SJSA1 (cell line): ENCODE results near the gene PDE4B. TPM values are rescaled to one million over a fixed set of nuclear protein-coding genes. Genes with fewer than 3 reads are reported as not detected.

Experiments
- DNase-seq, 2 experiments: peaks; one replicate each; pipeline ENCODE4 v3.0.0-alpha.2; 2015 to 2020; ENCODE audit warnings: low spot score in 2 of 2, low read depth in 1 of 2
- H3K27ac ChIP-seq: fragments of 250-450 bp; sonication (Bioruptor Pico); 2 replicates; pipeline ENCODE4 v1.5.1; 2020; ENCODE audit warnings: mild to moderate bottlenecking, moderate library complexity
- H3K27me3 ChIP-seq: fragments of 250-450 bp; sonication (Bioruptor Pico); replicated peaks from 2 replicates; pipeline ENCODE4 v1.5.1; 2020; ENCODE audit warnings: mild to moderate bottlenecking, moderate library complexity
- H3K36me3 ChIP-seq: fragments of 250-450 bp; sonication (Bioruptor Pico); 2 replicates; pipeline ENCODE4 v1.5.1; 2020; ENCODE audit warnings: mild to moderate bottlenecking
- H3K4me1 ChIP-seq: fragments of 250-450 bp; sonication (Bioruptor Pico); replicated peaks from 2 replicates; pipeline ENCODE4 v1.6.1; 2021; ENCODE audit warnings: mild to moderate bottlenecking
- H3K4me3 ChIP-seq: fragments of 250-450 bp; sonication (Bioruptor Pico); 2 replicates; pipeline ENCODE4 v1.5.1; 2020; ENCODE audit warnings: mild to moderate bottlenecking
- H3K9me3 ChIP-seq: fragments of 250-450 bp; sonication (Bioruptor Pico); replicated peaks from 2 replicates; pipeline ENCODE4 v1.5.1; 2020; ENCODE audit warnings: mild to moderate bottlenecking
- total RNA-seq: library from RNA; depleted of rRNA; stranded (reverse); fragments of >200 nt; shearing (Covaris generic); gene quantifications from 2 replicates; pipeline ENCODE4 v1.2.3, GENCODE V29; 2014

Gene PDE4B
- total RNA-seq, 1 experiment from 2014 or later, result 12.4 TPM

DNA sequence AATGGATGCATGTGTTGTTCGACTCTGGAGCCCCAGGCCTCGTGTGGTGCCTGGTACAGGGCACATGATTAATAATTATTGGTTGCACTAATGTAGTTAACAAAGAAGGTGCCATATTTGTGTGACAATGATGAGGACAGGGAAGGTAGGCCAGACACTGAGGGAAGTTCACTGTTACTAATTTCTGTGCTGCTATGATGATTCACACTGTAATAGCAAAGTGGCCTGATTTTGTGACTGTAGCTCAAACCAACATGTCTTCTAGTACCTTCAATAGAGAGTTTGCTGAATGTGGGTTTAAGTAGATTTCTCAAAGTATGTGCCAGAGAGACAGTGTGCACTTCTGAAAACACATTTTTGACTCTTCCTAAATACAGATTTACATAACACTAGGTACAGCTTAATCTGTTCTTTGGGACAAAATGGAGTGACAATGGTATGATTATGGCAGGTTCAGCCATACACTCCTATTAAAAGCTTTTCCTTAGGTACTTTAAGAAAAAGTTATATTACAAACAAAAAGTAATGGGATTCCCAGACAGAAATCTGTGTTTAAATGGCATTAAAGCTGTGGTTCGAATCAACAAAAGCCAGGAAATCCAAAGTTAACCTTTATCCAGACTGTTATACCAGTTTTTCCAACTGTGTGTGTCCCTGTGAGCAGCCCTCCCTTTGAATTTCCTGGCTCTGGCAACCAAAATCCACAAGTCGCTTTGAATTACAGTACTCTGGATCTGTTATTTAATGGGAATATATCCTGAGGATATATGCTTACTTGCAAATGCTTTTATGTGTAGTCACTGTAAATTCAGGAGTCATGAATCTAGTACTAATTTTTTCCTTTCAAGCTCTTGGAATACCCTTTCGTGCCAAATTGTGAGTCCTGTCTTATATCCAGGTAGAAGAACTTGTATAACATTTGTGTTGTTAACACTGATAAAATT is 464.2 kb downstream of the PDE4B start:
- peaks cover 42% of the 10 kb centered on the region for H3K4me1 ChIP-seq

DNA sequence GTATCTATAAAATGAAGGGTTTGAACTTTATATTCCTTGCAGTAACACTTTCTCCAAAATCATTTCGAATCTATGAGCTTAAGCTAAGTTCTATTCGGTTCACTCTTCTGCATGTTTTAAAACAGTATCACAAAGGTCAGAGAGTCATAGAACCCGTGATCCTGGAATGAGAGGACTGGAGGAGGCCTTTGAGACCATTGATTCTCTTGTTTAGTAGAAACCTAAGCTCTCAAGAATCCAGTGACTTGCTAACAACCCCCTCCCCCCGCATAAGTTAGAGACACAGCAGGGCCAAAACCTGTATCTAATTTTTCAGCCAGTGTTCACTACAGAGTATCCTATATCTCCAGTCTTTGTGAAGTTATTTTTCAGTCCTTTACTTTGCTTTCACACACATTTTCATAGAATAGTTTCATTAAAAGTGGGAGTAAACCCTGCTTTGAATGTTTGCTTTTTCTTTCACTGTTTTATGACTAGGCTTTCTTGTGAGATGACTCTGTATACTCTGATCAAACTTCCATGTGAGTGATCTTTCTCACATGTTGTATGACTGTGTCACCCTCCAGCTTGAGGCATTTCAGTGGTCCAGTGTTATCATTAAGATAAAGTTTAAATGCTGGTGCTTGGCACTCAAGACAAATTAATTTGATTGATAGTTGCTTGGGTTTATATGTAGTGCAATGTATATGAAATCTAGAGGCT is 465.9 kb downstream of the PDE4B start:
- Histone ChIP-seq H3K4me3 (no peak overlapping the region), H3K36me3 (no peaks in the 10 kb centered on the region), H3K27me3 (no peaks in the 10 kb centered on the region), H3K4me1 (peaks cover 59% of the 10 kb centered on the region), H3K27ac (no peak overlapping the region), H3K9me3 (no peaks in the 10 kb centered on the region)
- no peak for DNase-seq

More for the DNA sequence above, 464.2 kb downstream of the PDE4B start:
- no peaks in the 10 kb centered on the region for H3K36me3 ChIP-seq
- H3K27me3 ChIP-seq, result no peaks in the 10 kb centered on the region
- no peak overlapping the region for H3K4me3 ChIP-seq
- DNase-seq, result no peak
- H3K9me3 ChIP-seq, result no peaks in the 10 kb centered on the region
- H3K27ac ChIP-seq, result peak overlapping the region; percentile 11; the same call in 1 of the 2 replicates

DNA sequence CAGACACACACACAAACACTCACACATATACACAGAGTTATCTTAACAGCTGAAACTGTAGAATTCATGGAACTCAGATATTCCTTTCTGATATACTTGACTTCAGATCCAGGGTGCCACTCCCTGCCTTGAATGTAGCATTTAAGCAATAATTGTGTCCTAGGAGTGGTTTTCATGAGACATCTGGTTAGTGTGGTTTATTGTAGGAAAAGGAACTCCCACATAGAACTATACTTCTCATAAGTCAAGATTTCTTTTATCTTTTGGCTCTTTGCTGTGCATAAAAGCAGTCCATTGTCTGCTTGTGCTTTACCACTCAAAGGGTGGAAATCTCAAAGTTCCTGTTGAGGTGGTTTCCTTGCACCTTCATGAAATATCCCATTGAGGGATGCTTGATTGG is 468.7 kb downstream of the PDE4B start:
- Histone ChIP-seq H3K9me3 (no peaks in the 10 kb centered on the region), H3K4me1 (peaks cover 81% of the 10 kb centered on the region), H3K4me3 (no peak overlapping the region), H3K27me3 (no peaks in the 10 kb centered on the region), H3K27ac (peak overlapping the region; percentile 72), H3K36me3 (no peaks in the 10 kb centered on the region)
- DNase-seq, result peak in 1 of 2 experiments; percentile 67

DNA sequence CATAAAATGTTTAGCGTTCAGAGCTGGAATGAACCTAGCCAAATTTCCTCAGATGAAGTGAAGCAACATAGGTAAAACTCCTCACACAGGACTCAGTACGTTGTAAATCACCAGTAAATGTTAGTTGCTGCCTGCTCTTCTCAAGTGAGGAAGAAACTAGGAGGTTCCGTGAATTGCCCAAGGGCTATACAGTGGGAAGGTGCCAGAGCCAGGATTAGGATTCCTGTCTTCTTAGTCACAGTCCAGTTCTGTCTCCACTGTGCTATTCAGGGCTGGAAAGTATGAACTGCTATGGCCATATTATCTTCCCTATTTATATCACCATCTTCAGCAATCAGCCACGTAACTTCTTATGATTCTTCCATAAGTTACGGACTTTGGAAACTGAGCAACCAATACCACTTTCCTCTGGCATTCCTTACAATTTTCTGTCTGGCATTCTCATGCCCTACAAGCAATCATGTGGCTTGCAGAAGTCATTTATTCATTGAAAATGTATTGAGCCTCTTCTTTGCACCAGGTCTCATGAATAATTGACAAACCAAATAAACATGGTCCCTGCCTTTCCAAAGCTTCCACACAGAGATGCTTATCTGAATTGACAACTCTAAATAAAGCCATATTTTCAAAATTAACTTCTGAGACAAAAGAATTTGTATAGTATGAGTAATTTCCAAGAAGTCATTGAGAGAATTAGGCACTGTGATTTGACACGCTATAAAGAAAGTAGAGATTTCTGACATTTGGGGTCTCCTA is 469.7 kb downstream of the PDE4B start:
- peak overlapping the region; percentile 72 for H3K27ac ChIP-seq
- H3K4me1 ChIP-seq, result peaks cover 83% of the 10 kb centered on the region
- no peaks in the 10 kb centered on the region for H3K27me3 ChIP-seq
- no peak overlapping the region for H3K4me3 ChIP-seq
- DNase-seq, result peak; percentile 84 to 86
- H3K9me3 ChIP-seq, result no peaks in the 10 kb centered on the region
- no peaks in the 10 kb centered on the region for H3K36me3 ChIP-seq

DNA sequence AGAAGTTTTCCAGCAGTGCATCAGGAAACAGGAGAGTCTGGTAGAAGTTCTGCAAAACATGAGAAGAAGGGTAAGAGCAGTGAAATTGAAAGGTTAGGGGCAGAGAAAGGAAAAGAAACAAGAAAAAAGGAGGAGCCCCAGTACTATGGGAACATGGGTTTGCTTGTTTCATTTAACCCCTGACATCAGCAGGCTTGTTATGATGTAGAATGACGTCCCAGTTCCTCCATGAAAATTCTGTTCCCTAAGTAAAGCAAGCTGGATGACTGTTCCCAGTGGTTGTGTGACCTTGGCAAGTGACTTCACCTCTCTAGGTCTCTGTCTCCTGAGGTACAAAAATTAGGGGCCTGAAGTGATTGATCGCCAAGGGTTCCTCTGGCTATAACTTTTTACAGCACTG is 472.6 kb downstream of the PDE4B start:
- no peaks in the 10 kb centered on the region for H3K36me3 ChIP-seq
- H3K4me3 ChIP-seq, result no peak overlapping the region
- H3K4me1 ChIP-seq, result peaks cover 84% of the 10 kb centered on the region
- DNase-seq, result no peak
- no peaks in the 10 kb centered on the region for H3K9me3 ChIP-seq
- no peaks in the 10 kb centered on the region for H3K27me3 ChIP-seq
- H3K27ac ChIP-seq, result peak overlapping the region; percentile 85

DNA sequence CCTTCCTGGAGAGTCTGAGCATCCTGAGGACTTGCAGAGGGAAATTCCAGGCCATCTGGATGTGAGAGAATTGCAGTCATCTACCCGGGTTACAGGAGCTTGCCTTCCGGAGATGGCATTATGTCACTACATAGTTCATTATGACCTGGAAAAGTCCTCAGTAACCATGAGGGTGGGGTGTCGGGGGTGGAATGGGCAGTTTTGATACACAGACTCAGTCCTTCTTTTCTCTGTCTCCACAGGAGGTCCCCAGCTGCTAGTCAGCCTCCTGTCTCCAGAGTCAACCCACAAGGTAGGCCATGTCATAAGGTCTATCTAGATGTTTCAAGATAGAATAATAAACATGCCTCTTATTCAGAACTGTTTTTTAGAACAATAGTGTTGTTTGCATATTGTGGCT is 473.1 kb downstream of the PDE4B start:
- H3K9me3 ChIP-seq, result no peaks in the 10 kb centered on the region
- H3K27me3 ChIP-seq, result no peaks in the 10 kb centered on the region
- H3K4me1 ChIP-seq, result peaks cover 84% of the 10 kb centered on the region
- no peaks in the 10 kb centered on the region for H3K36me3 ChIP-seq
- no peak overlapping the region for H3K4me3 ChIP-seq
- DNase-seq, result peak; percentile 93 to 95
- peak overlapping the region; percentile 85 for H3K27ac ChIP-seq

DNA sequence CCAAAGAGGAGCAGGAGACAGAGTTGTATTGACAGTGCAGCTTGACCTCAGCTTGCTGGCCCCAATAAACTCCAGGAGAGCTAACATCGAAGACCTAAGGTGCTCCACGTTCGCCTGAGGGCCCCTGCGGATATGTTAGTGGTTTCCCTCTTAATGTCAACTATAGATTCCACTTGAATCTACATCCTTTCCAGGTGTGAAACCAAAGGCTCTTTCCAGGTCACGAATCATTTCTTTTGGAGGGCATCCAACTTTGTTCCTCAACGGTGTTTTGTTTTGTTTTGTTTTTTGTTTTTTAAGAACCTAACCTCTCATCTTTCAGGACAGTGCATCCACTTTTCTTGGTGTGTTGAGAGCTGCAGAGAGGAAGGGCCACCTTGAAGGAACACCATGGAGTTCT is 473.7 kb downstream of the PDE4B start:
- H3K4me3 ChIP-seq, result no peak overlapping the region
- DNase-seq, result no peak
- H3K36me3 ChIP-seq, result no peaks in the 10 kb centered on the region
- peaks cover 82% of the 10 kb centered on the region for H3K4me1 ChIP-seq
- H3K27me3 ChIP-seq, result no peaks in the 10 kb centered on the region
- peak overlapping the region; percentile 54 for H3K27ac ChIP-seq
- H3K9me3 ChIP-seq, result no peaks in the 10 kb centered on the region

DNA sequence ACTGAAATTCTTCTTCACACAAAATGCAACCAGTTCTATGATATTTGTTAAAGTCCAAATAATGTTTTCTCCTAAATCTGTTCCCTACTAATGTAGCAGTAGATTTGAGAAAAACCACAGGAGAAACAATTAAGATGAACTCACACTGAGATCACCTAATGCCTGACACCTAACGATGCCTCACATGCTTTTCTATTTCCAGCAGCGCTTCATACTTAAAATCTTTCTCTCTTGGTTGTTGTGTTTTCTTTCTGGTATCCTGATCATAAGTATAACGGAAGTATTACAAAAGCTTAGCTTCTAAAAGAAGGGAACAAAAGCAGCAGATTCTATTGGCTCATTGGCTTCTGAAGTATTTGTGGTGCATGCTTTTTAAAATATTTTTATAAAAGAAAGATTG is 474.1 kb downstream of the PDE4B start:
- peak overlapping the region; percentile 54 for H3K27ac ChIP-seq
- no peak for DNase-seq
- H3K4me3 ChIP-seq, result no peak overlapping the region
- no peaks in the 10 kb centered on the region for H3K36me3 ChIP-seq
- H3K9me3 ChIP-seq, result no peaks in the 10 kb centered on the region
- H3K4me1 ChIP-seq, result peaks cover 82% of the 10 kb centered on the region
- H3K27me3 ChIP-seq, result no peaks in the 10 kb centered on the region

DNA sequence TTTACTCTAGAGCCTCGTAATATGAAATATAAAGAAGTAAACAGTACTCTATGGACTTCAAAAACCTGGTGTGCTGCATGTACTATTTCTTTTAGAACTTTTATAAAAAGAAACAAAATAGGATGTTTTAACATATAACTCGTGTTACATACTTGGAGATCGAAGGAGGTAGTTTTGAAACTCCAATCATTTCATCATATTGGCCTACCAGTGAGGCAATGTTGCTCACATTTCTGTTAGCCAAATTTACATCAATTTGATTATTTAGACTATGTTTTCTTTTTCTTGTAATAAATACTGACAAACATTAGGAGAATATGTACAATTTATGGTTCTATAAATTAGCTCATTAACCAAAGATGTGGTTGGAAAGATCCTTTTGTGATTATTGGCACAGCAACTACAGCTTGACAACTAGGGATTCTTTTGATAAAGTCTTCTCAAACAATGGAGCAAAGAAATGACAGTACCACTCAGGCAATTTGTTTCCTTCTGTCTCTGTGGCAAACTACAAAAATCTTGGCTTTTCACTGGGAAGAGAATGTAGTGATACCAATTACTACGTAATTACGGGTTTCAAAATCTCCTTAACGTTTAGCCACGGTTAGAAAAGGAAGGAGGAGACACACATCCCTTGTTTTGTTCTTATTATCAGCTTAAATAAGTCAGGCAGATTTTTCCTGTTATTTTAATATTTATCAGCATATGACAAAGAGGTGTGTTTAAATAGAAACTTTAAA is 474.7 kb downstream of the PDE4B start:
- peaks cover 82% of the 10 kb centered on the region for H3K4me1 ChIP-seq
- peak overlapping the region; percentile 54 for H3K27ac ChIP-seq
- H3K4me3 ChIP-seq, result no peak overlapping the region
- H3K9me3 ChIP-seq, result no peaks in the 10 kb centered on the region
- no peaks in the 10 kb centered on the region for H3K36me3 ChIP-seq
- no peak for DNase-seq
- H3K27me3 ChIP-seq, result no peaks in the 10 kb centered on the region

DNA sequence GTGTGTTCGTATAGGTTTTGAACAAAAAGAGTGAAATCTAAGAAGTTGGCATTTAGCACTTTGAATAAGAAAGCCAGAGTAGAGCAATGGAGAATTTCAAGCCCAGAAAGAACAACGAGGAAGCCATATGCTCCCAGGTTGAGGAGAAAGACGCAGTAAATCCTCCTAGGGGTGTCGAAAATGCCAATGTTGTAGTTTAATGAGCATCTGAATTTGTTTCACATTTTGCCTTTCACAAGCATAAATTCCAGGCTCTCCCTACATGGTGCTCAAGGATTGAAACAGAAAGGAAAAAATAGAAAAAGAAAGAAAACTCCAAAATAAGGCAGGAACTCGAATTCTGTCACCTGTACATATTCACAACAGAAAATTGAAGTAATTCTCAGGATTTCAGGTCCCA is 476.5 kb downstream of the PDE4B start:
- Histone ChIP-seq H3K4me3 (no peak overlapping the region), H3K36me3 (no peaks in the 10 kb centered on the region), H3K4me1 (peaks cover 78% of the 10 kb centered on the region), H3K27me3 (no peaks in the 10 kb centered on the region), H3K9me3 (no peaks in the 10 kb centered on the region), H3K27ac (no peak overlapping the region)
- DNase-seq, result no peak

DNA sequence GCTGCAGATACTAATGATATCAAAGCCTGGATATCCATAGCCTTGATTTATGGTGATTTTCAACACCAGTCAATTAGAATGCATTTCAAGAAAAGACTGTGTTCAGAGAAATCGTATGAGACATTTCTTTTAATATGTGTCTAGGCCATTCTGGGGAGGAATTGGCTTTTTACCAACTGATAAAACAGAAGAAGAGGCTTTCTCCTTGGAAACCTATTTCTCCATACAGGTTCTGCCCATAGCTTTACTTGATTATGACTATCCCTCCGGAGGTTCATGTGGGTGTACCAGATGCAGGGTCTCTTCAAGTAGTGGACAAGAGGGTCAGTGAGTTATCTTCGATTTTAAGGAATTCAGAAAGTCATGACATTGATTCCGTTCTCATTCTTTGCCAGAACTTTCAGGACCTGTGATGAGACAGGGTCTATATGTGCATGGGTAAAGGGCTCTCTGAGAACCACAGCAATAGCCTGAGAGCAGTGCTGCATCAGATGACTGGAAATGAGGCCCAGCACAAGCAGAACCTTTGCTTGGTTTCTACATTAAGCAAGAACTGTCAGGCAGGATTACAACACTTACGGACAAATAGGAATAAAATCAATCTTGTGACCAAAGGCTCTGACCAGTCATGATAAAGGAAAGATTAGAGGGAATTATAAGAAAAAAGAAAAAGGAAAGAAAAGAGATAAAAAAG is 477.6 kb downstream of the PDE4B start:
- no peak overlapping the region for H3K4me3 ChIP-seq
- peaks cover 76% of the 10 kb centered on the region for H3K4me1 ChIP-seq
- no peaks in the 10 kb centered on the region for H3K9me3 ChIP-seq
- H3K36me3 ChIP-seq, result no peaks in the 10 kb centered on the region
- H3K27me3 ChIP-seq, result no peaks in the 10 kb centered on the region
- no peak for DNase-seq
- peak overlapping the region; percentile 11 for H3K27ac ChIP-seq

DNA sequence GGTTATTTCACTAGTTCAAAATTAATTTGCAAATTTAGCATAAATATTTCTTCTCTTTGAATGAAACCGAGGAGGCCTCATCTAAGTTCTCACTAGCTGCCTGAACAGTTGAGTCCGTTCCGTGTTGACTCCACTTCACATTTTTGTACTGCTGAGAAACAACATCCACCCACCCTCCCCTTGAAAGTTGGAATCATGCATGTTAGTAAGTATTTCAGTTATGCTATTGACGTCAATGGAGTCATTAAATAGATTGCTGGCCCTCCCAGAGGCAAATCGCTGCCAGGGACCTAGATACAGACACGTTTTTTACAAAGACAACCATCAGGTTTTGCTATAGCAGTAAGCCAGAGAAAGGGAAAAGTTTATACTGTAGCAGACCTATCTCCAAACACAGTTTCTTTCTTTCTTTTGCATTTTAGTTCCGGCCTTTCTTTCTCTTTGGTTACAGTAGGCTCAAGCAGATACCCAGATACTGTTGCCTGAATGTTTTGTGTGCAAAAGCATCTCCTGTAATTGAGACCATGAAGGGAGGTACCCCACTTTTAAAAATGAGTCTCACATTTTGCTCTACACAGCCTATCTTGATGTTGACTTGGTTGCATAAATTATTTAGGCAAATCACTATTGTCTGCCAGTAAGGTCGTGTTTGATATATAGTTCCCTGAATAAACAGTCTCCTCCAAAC is 478.7 kb downstream of the PDE4B start:
- peak overlapping the region; percentile 0; the same call in 1 of the 2 replicates for H3K4me3 ChIP-seq
- peak overlapping the region; percentile 88 for H3K27ac ChIP-seq
- H3K27me3 ChIP-seq, result no peaks in the 10 kb centered on the region
- H3K4me1 ChIP-seq, result peaks cover 67% of the 10 kb centered on the region
- DNase-seq, result peak; percentile 88 to 95
- no peaks in the 10 kb centered on the region for H3K9me3 ChIP-seq
- no peaks in the 10 kb centered on the region for H3K36me3 ChIP-seq
